ENCODE measurements around the gene RFX3.

DNA sequence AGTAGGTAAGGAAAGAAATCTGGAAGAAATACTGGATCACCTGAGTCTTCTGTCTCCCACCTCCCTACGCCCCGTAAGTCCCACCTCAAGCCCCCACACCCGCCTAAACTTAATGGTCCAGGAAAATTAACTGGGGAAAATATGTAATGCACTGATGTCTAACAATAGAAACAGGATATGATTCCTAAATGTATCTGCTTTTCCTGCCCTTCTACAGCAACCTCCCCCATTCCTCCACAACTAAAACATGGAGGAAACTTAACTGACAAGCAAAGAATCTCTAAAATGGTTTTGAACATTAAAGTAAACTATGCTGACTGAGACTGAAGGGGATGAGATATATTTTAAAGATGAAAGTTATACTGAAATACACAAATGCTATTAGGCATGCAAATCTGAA lies 10.4 kb downstream of the RFX3 start:
- TF ChIP-seq, protein P1, sequence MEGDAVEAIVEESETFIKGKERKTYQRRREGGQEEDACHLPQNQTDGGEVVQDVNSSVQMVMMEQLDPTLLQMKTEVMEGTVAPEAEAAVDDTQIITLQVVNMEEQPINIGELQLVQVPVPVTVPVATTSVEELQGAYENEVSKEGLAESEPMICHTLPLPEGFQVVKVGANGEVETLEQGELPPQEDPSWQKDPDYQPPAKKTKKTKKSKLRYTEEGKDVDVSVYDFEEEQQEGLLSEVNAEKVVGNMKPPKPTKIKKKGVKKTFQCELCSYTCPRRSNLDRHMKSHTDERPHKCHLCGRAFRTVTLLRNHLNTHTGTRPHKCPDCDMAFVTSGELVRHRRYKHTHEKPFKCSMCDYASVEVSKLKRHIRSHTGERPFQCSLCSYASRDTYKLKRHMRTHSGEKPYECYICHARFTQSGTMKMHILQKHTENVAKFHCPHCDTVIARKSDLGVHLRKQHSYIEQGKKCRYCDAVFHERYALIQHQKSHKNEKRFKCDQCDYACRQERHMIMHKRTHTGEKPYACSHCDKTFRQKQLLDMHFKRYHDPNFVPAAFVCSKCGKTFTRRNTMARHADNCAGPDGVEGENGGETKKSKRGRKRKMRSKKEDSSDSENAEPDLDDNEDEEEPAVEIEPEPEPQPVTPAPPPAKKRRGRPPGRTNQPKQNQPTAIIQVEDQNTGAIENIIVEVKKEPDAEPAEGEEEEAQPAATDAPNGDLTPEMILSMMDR (IDR thresholded peaks at IDR 0.05; ENCODE audit: low read depth, low read length, missing input control): no peak
- TF ChIP-seq RXRA (IDR thresholded peaks at IDR 0.05): no peak
- TF ChIP-seq TAF1 (conservative IDR thresholded peaks at IDR 0.05): no peak
- TF ChIP-seq, protein P2, sequence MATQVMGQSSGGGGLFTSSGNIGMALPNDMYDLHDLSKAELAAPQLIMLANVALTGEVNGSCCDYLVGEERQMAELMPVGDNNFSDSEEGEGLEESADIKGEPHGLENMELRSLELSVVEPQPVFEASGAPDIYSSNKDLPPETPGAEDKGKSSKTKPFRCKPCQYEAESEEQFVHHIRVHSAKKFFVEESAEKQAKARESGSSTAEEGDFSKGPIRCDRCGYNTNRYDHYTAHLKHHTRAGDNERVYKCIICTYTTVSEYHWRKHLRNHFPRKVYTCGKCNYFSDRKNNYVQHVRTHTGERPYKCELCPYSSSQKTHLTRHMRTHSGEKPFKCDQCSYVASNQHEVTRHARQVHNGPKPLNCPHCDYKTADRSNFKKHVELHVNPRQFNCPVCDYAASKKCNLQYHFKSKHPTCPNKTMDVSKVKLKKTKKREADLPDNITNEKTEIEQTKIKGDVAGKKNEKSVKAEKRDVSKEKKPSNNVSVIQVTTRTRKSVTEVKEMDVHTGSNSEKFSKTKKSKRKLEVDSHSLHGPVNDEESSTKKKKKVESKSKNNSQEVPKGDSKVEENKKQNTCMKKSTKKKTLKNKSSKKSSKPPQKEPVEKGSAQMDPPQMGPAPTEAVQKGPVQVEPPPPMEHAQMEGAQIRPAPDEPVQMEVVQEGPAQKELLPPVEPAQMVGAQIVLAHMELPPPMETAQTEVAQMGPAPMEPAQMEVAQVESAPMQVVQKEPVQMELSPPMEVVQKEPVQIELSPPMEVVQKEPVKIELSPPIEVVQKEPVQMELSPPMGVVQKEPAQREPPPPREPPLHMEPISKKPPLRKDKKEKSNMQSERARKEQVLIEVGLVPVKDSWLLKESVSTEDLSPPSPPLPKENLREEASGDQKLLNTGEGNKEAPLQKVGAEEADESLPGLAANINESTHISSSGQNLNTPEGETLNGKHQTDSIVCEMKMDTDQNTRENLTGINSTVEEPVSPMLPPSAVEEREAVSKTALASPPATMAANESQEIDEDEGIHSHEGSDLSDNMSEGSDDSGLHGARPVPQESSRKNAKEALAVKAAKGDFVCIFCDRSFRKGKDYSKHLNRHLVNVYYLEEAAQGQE (IDR thresholded peaks at IDR 0.05): no peak
- TF ChIP-seq, protein P3, sequence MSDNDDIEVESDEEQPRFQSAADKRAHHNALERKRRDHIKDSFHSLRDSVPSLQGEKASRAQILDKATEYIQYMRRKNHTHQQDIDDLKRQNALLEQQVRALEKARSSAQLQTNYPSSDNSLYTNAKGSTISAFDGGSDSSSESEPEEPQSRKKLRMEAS (IDR thresholded peaks at IDR 0.05): no peak
- TF ChIP-seq RAD21 (IDR thresholded peaks at IDR 0.05): no peak
- TF ChIP-seq SP1 (IDR thresholded peaks at IDR 0.05): no peak
- no peak for TF ChIP-seq HNF4A (conservative IDR thresholded peaks at IDR 0.05)

Data from liver (tissue), 3 donors.